Activated naive CD4-positive, alpha-beta T cell treated with anti-CD3 and anti-CD28 coated beads for 36 hours (primary cell): ENCODE measurements around the gene DLK1. TPM values are rescaled to one million over a fixed set of nuclear protein-coding genes. Genes with fewer than 3 reads are reported as not detected.

Source experiments
- CTCF ChIA-PET: fragments of 350-600 bp; sonication (Branson Sonifier 250); formaldehyde crosslinking; loops from one replicate; lab custom pipeline; 2021; ENCODE audit warnings: antibody characterized with exemption; lab: Charles Lee
- DNase-seq: peaks from one replicate; pipeline ENCODE4 v3.0.0-alpha.2; 2020
- H3K27ac Mint-ChIP-seq: one replicate; pipeline ENCODE4 v1.8.0; 2021; ENCODE audit warnings: mild to moderate bottlenecking, mixed read lengths
- H3K27me3 Mint-ChIP-seq: one replicate; pipeline ENCODE4 v1.8.0; 2021; ENCODE audit warnings: low read depth, mixed read lengths
- H3K36me3 Mint-ChIP-seq: one replicate; pipeline ENCODE4 v1.8.0; 2021; ENCODE audit warnings: low read depth, mixed read lengths
- H3K4me1 Mint-ChIP-seq: one replicate; pipeline ENCODE4 v1.8.0; 2021; ENCODE audit warnings: low read depth, mixed read lengths
- H3K4me3 Mint-ChIP-seq: one replicate; pipeline ENCODE4 v1.8.0; 2021; ENCODE audit warnings: mild to moderate bottlenecking, moderate library complexity, mixed read lengths
- H3K9me3 Mint-ChIP-seq: one replicate; pipeline ENCODE4 v1.8.0; 2021; ENCODE audit warnings: mixed read lengths
- intact Hi-C: fragments of 100-400 bp; cut with micrococcal nuclease; formaldehyde crosslinking; loops from one replicate; pipeline ENCODE4 v1.15.1; 2023
- total RNA-seq, 2 experiments: library from RNA; stranded (reverse); gene quantifications; one replicate each; pipeline ENCODE4 v1.2.3, GENCODE V29; 2021

Gene DLK1
- not detected for total RNA-seq

- CTCF ChIA-PET, result no interaction called here
- peaks cover 6% of the 10 kb centered on the region for H3K4me1 Mint-ChIP-seq
- no peak within 1 kb of the TSS for H3K27ac Mint-ChIP-seq
- intact Hi-C loops, result no loop called here
- no peak within 1 kb of the TSS for H3K4me3 Mint-ChIP-seq
- peaks cover 38% of the 10 kb centered on the region for H3K27me3 Mint-ChIP-seq
- no peaks in the 10 kb centered on the region for H3K36me3 Mint-ChIP-seq
- no peaks in the 10 kb centered on the region for H3K9me3 Mint-ChIP-seq
- DNase-seq, result no peak
These were observed at the start of gene DLK1 for GRCh38 chr14:100726550-100727085. TSS of gene DLK1 (plus strand) at chr14:100726892. CDS start at chr14:100727069, 177 bp downstream.

- no peak for DNase-seq
- CTCF ChIA-PET, result no interaction called here
- H3K36me3 Mint-ChIP-seq, result no peaks in the 10 kb centered on the region
- H3K4me3 Mint-ChIP-seq, result no peak overlapping the region
- intact Hi-C loops, result no loop called here
- H3K4me1 Mint-ChIP-seq, result no peaks in the 10 kb centered on the region
- peaks cover 22% of the 10 kb centered on the region for H3K27me3 Mint-ChIP-seq
- H3K27ac Mint-ChIP-seq, result no peak overlapping the region
- H3K9me3 Mint-ChIP-seq, result no peaks in the 10 kb centered on the region
These were observed 49.5 kb upstream of the DLK1 start for GRCh38 chr14:100677152-100677551.

- H3K4me3 Mint-ChIP-seq, result no peak overlapping the region
- CTCF ChIA-PET, result no interaction called here
- no peak for DNase-seq
- no peaks in the 10 kb centered on the region for H3K9me3 Mint-ChIP-seq
- H3K27me3 Mint-ChIP-seq, result peaks cover 18% of the 10 kb centered on the region
- H3K4me1 Mint-ChIP-seq, result no peaks in the 10 kb centered on the region
- no peaks in the 10 kb centered on the region for H3K36me3 Mint-ChIP-seq
- intact Hi-C loops, result no loop called here
- H3K27ac Mint-ChIP-seq, result no peak overlapping the region
These were observed 48.9 kb upstream of the DLK1 start for GRCh38 chr14:100677554-100678468.

GRCh38 chr14:100678469-100678828 lies 48.2 kb upstream of the DLK1 start:
- Mint-ChIP-seq H3K4me3 (no peak overlapping the region), H3K36me3 (no peaks in the 10 kb centered on the region), H3K4me1 (no peaks in the 10 kb centered on the region), H3K27me3 (peaks cover 12% of the 10 kb centered on the region), H3K9me3 (no peaks in the 10 kb centered on the region), H3K27ac (no peak overlapping the region)
- DNase-seq, result no peak
- intact Hi-C loops, result no loop called here
- CTCF ChIA-PET, result no interaction called here

- Mint-ChIP-seq H3K27me3 (peaks cover 7% of the 10 kb centered on the region), H3K36me3 (no peaks in the 10 kb centered on the region), H3K4me3 (no peak overlapping the region), H3K27ac (no peak overlapping the region), H3K9me3 (no peaks in the 10 kb centered on the region), H3K4me1 (no peaks in the 10 kb centered on the region)
- CTCF ChIA-PET, result interaction anchor here (0.7 kb wide), 1 partner anchor 24 kb away, joined by 4 read pairs; no protein-coding TSS in a partner anchor
- intact Hi-C loops, result no loop called here
- no peak for DNase-seq
These were observed 47.5 kb upstream of the DLK1 start for GRCh38 chr14:100679153-100679552.

GRCh38 chr14:100679707-100680438 lies 46.8 kb upstream of the DLK1 start:
- CTCF ChIA-PET, result no interaction called here
- no peak overlapping the region for H3K27ac Mint-ChIP-seq
- no peak for DNase-seq
- H3K36me3 Mint-ChIP-seq, result no peaks in the 10 kb centered on the region
- H3K9me3 Mint-ChIP-seq, result no peaks in the 10 kb centered on the region
- intact Hi-C loops, result no loop called here
- no peaks in the 10 kb centered on the region for H3K27me3 Mint-ChIP-seq
- H3K4me3 Mint-ChIP-seq, result no peak overlapping the region
- H3K4me1 Mint-ChIP-seq, result no peaks in the 10 kb centered on the region

GRCh38 chr14:100680439-100681051 lies 46.1 kb upstream of the DLK1 start:
- H3K9me3 Mint-ChIP-seq, result no peaks in the 10 kb centered on the region
- CTCF ChIA-PET, result no interaction called here
- H3K4me3 Mint-ChIP-seq, result no peak overlapping the region
- no peak overlapping the region for H3K27ac Mint-ChIP-seq
- DNase-seq, result no peak
- no peaks in the 10 kb centered on the region for H3K36me3 Mint-ChIP-seq
- intact Hi-C loops, result no loop called here
- no peaks in the 10 kb centered on the region for H3K4me1 Mint-ChIP-seq
- H3K27me3 Mint-ChIP-seq, result no peaks in the 10 kb centered on the region

GRCh38 chr14:100681111-100681510 lies 45.6 kb upstream of the DLK1 start:
- CTCF ChIA-PET, result no interaction called here
- Mint-ChIP-seq H3K27ac (no peak overlapping the region), H3K9me3 (no peaks in the 10 kb centered on the region), H3K4me3 (no peak overlapping the region), H3K4me1 (no peaks in the 10 kb centered on the region), H3K27me3 (no peaks in the 10 kb centered on the region), H3K36me3 (no peaks in the 10 kb centered on the region)
- intact Hi-C loops, result no loop called here
- DNase-seq, result no peak

- H3K4me3 Mint-ChIP-seq, result no peak overlapping the region
- H3K27ac Mint-ChIP-seq, result no peak overlapping the region
- H3K4me1 Mint-ChIP-seq, result no peaks in the 10 kb centered on the region
- intact Hi-C loops, result no loop called here
- no peaks in the 10 kb centered on the region for H3K9me3 Mint-ChIP-seq
- CTCF ChIA-PET, result no interaction called here
- no peaks in the 10 kb centered on the region for H3K27me3 Mint-ChIP-seq
- H3K36me3 Mint-ChIP-seq, result no peaks in the 10 kb centered on the region
- no peak for DNase-seq
These were observed 43.9 kb upstream of the DLK1 start for GRCh38 chr14:100682749-100683148.

- H3K4me1 Mint-ChIP-seq, result no peaks in the 10 kb centered on the region
- intact Hi-C loops, result no loop called here
- DNase-seq, result no peak
- no peak overlapping the region for H3K4me3 Mint-ChIP-seq
- no peaks in the 10 kb centered on the region for H3K9me3 Mint-ChIP-seq
- H3K27me3 Mint-ChIP-seq, result no peaks in the 10 kb centered on the region
- no peak overlapping the region for H3K27ac Mint-ChIP-seq
- CTCF ChIA-PET, result no interaction called here
- no peaks in the 10 kb centered on the region for H3K36me3 Mint-ChIP-seq
These were observed 43.1 kb upstream of the DLK1 start for GRCh38 chr14:100683578-100683977.

- no peak overlapping the region for H3K4me3 Mint-ChIP-seq
These were observed 42.5 kb upstream of the DLK1 start for GRCh38 chr14:100684154-100684553.

GRCh38 chr14:100684961-100685360 lies 41.7 kb upstream of the DLK1 start:
- CTCF ChIA-PET, result no interaction called here
- Mint-ChIP-seq H3K27me3 (no peaks in the 10 kb centered on the region), H3K4me1 (no peaks in the 10 kb centered on the region), H3K4me3 (no peak overlapping the region), H3K27ac (no peak overlapping the region), H3K36me3 (no peaks in the 10 kb centered on the region), H3K9me3 (no peaks in the 10 kb centered on the region)
- intact Hi-C loops, result no loop called here
- no peak for DNase-seq

More at GRCh38 chr14:100684154-100684553, 42.5 kb upstream of the DLK1 start:
- CTCF ChIA-PET, result no interaction called here
- no peak overlapping the region for H3K27ac Mint-ChIP-seq
- no peaks in the 10 kb centered on the region for H3K27me3 Mint-ChIP-seq
- H3K4me1 Mint-ChIP-seq, result no peaks in the 10 kb centered on the region
- H3K9me3 Mint-ChIP-seq, result no peaks in the 10 kb centered on the region
- no peaks in the 10 kb centered on the region for H3K36me3 Mint-ChIP-seq
- intact Hi-C loops, result no loop called here
- DNase-seq, result no peak
